HepG2 (cell line): ENCODE measurements around the gene ZNF844. TPM values are rescaled to one million over a fixed set of nuclear protein-coding genes. Genes with fewer than 3 reads are reported as not detected.

Source experiments
- ELF4 ChIP-seq: sonication (generic); formaldehyde crosslinking; IDR thresholded peaks from 2 replicates; pipeline ENCODE4 v1.5.0; 2020; ENCODE audit warnings: missing genetic modification reagents, mild to moderate bottlenecking, moderate library complexity, borderline replicate concordance
- FOXO1 ChIP-seq: sonication (generic); formaldehyde crosslinking; IDR thresholded peaks from 2 replicates; pipeline ENCODE4 v1.4.0; 2020; ENCODE audit warnings: missing genetic modification reagents
- GATA4 ChIP-seq: sonication (generic); IDR thresholded peaks from 2 replicates; pipeline ENCODE4 v1.6.1; 2016; ENCODE audit warnings: antibody characterized with exemption, low read depth, borderline replicate concordance
- HOXA9 ChIP-seq: sonication (generic); formaldehyde crosslinking; IDR thresholded peaks from 2 replicates; pipeline ENCODE4 v1.8.1; 2022; ENCODE audit warnings: missing genetic modification reagents, mild to moderate bottlenecking, moderate library complexity, borderline replicate concordance
- IRX3 ChIP-seq: sonication (generic); formaldehyde crosslinking; IDR thresholded peaks from 2 replicates; pipeline ENCODE4 v1.8.1; 2023; ENCODE audit warnings: mild to moderate bottlenecking, low read depth, missing genetic modification reagents, borderline replicate concordance
- MIER3 ChIP-seq: IDR thresholded peaks from 2 replicates; pipeline ENCODE4 v1.6.1; 2016; ENCODE audit warnings: missing compliant biosample characterization, borderline replicate concordance
- POGZ ChIP-seq: sonication (generic); formaldehyde crosslinking; IDR thresholded peaks from 2 replicates; pipeline ENCODE4 v1.4.0; 2020; ENCODE audit warnings: mild to moderate bottlenecking, missing genetic modification reagents
- SRY ChIP-seq: sonication (generic); formaldehyde crosslinking; IDR thresholded peaks from 2 replicates; pipeline ENCODE4 v1.8.0; 2022; ENCODE audit warnings: mild to moderate bottlenecking, missing genetic modification reagents
- ZFAT ChIP-seq: sonication (generic); formaldehyde crosslinking; conservative IDR thresholded peaks from 2 replicates; pipeline ENCODE4 v1.8.1; 2023; ENCODE audit warnings: missing genetic modification reagents, inconsistent platforms
- ZFP41 ChIP-seq: sonication (generic); formaldehyde crosslinking; IDR thresholded peaks from 2 replicates; pipeline ENCODE4 v1.4.0; 2020; ENCODE audit warnings: mild to moderate bottlenecking, missing genetic modification reagents, borderline replicate concordance
- ZNF354B ChIP-seq: sonication (generic); formaldehyde crosslinking; IDR thresholded peaks from 2 replicates; pipeline ENCODE4 v1.8.0; 2022; ENCODE audit warnings: mild to moderate bottlenecking, missing genetic modification reagents
- ZNF432 ChIP-seq: sonication (generic); formaldehyde crosslinking; IDR thresholded peaks from 2 replicates; pipeline ENCODE4 v1.5.0; 2020; ENCODE audit warnings: missing genetic modification reagents, mild to moderate bottlenecking, borderline replicate concordance
- ZNF619 ChIP-seq: sonication (generic); formaldehyde crosslinking; IDR thresholded peaks from 2 replicates; pipeline ENCODE4 v1.4.0; 2020; ENCODE audit warnings: mild to moderate bottlenecking, missing genetic modification reagents
- polyA plus RNA-seq, 8 experiments: library from polyadenylated mRNA; depleted of rRNA in 3 of 8; stranded (reverse) in 7 of 8; unstranded in 1 of 8; fragments of >200 nt; fragmentation: Illumina TruSeq in 4 of 8; extraction: Trizol in 4 of 8; gene quantifications; 2 replicates each; pipeline versions ENCODE4 v1.2.1 to v1.2.3, GENCODE V29; 2011 to 2016; ENCODE audit warnings: low read depth in 4 of 8, missing spikeins in 1 of 8, mixed read lengths in 1 of 8; ENCODE audit not compliant: insufficient read depth in 1 of 8
- total RNA-seq, 5 experiments: library from RNA; depleted of rRNA; stranded (reverse); fragments of >200 nt; fragmentation: Illumina TruSeq; extraction: Trizol; gene quantifications; 2 replicates each; pipeline ENCODE4 v1.2.3, GENCODE V29; 2016; ENCODE audit warnings: low read depth in 1 of 5
- TF ChIP-seq, protein P1 (sequence below): sonication (generic); formaldehyde crosslinking; IDR thresholded peaks from 2 replicates; pipeline ENCODE4 v1.4.0; 2020; ENCODE audit warnings: missing genetic modification reagents, borderline replicate concordance
- TF ChIP-seq, protein P2 (sequence below): sonication (generic); formaldehyde crosslinking; IDR thresholded peaks from 2 replicates; pipeline ENCODE4 v1.4.0; 2020; ENCODE audit warnings: missing genetic modification reagents
- TF ChIP-seq, protein P3 (sequence below): IDR thresholded peaks from 2 replicates; pipeline ENCODE4 v1.6.1; 2016; ENCODE audit warnings: missing compliant biosample characterization, missing genetic modification reagents, borderline replicate concordance
- TF ChIP-seq, protein P4 (sequence below): sonication (generic); formaldehyde crosslinking; IDR thresholded peaks from 2 replicates; pipeline ENCODE4 v1.5.1; 2020; ENCODE audit warnings: missing genetic modification reagents, mild to moderate bottlenecking, borderline replicate concordance
- TF ChIP-seq, protein P5 (sequence below), 2 experiments: IDR thresholded peaks; 2 replicates each; pipeline ENCODE4 v1.6.1; 2011 to 2012; ENCODE audit warnings: low read length in 2 of 2, borderline replicate concordance in 1 of 2, low read depth in 1 of 2, mild to moderate bottlenecking in 1 of 2, moderate library complexity in 1 of 2

Gene ZNF844
- total and polyA plus RNA-seq, 2 of the 13 experiments (the other 11 are each of a cell fraction or from before 2014, with no cell fraction given), result 1.0 to 3.2 TPM

DNA sequence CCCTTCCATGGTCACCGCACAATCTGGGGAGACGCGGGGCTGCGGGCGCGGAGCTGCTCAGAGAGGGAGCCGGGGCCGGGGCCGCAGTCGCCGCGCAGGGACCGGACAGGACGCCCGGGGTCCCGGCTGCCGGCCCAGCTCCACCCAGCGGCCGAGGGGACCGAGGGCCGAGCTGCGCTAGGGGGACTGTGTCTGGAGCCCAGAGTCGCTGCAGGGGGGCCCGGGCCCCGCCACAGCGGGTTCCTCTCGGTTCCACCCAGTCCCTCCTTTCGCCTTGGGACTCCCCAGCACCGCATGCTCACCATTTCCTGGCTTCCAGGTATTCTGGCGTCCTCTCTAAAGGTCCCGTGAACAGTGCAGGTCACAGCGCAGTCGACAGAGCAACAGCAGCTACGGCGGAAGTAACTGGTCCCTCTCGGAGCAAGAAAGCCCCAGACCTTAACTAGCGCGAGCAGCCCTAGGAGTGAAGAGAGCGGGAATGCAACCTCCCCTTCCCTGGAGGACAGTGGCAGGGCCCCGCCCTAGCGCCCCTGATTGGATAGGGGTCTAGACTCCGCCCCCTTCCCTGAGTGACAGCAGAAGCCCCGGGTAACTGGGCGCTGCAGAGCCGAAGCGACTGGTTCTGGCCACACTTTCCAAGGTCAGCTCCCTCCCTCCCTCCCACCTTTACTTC lies 11.9 kb upstream of the ZNF844 start, which contains the start of gene ZNF878 (continued):
- TF ChIP-seq ZNF432 (CRISPR knock-in tag) (peak; percentile 75; the same call in 1 of the 2 replicates), POGZ (peak; percentile 51), SRY (peak; percentile 91), ZFP41 (CRISPR knock-in tag) (no peak), ZNF354B (CRISPR knock-in tag) (no peak), HOXA9 (peak; percentile 60; the same call in 1 of the 2 replicates), IRX3 (CRISPR knock-in tag) (0 out of 2 replicates have a peak, but pooled peaks have one; percentile 10), FOXO1 (CRISPR knock-in tag) (peak; percentile 10; the same call in 1 of the 2 replicates), ZFAT (CRISPR knock-in tag) (no peak), GATA4 (peak; percentile 94), ZNF619 (CRISPR knock-in tag) (peak; percentile 83), ELF4 (CRISPR knock-in tag) (peak; percentile 80; the same call in 1 of the 2 replicates), MIER3 (CRISPR knock-in tag) (0 out of 2 replicates have a peak, but pooled peaks have one; percentile 47)
- TF ChIP-seq, protein P1, sequence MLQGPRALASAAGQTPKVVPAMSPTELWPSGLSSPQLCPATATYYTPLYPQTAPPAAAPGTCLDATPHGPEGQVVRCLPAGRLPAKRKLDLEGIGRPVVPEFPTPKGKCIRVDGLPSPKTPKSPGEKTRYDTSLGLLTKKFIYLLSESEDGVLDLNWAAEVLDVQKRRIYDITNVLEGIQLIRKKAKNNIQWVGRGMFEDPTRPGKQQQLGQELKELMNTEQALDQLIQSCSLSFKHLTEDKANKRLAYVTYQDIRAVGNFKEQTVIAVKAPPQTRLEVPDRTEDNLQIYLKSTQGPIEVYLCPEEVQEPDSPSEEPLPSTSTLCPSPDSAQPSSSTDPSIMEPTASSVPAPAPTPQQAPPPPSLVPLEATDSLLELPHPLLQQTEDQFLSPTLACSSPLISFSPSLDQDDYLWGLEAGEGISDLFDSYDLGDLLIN (CRISPR knock-in tag), result 0 out of 2 replicates have a peak, but pooled peaks have one; percentile 14
- TF ChIP-seq, protein P2, sequence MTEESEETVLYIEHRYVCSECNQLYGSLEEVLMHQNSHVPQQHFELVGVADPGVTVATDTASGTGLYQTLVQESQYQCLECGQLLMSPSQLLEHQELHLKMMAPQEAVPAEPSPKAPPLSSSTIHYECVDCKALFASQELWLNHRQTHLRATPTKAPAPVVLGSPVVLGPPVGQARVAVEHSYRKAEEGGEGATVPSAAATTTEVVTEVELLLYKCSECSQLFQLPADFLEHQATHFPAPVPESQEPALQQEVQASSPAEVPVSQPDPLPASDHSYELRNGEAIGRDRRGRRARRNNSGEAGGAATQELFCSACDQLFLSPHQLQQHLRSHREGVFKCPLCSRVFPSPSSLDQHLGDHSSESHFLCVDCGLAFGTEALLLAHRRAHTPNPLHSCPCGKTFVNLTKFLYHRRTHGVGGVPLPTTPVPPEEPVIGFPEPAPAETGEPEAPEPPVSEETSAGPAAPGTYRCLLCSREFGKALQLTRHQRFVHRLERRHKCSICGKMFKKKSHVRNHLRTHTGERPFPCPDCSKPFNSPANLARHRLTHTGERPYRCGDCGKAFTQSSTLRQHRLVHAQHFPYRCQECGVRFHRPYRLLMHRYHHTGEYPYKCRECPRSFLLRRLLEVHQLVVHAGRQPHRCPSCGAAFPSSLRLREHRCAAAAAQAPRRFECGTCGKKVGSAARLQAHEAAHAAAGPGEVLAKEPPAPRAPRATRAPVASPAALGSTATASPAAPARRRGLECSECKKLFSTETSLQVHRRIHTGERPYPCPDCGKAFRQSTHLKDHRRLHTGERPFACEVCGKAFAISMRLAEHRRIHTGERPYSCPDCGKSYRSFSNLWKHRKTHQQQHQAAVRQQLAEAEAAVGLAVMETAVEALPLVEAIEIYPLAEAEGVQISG (CRISPR knock-in tag), result peak; percentile 86
- TF ChIP-seq, protein P3, sequence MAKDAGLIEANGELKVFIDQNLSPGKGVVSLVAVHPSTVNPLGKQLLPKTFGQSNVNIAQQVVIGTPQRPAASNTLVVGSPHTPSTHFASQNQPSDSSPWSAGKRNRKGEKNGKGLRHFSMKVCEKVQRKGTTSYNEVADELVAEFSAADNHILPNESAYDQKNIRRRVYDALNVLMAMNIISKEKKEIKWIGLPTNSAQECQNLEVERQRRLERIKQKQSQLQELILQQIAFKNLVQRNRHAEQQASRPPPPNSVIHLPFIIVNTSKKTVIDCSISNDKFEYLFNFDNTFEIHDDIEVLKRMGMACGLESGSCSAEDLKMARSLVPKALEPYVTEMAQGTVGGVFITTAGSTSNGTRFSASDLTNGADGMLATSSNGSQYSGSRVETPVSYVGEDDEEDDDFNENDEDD (CRISPR knock-in tag), result peak; percentile 93
- TF ChIP-seq, protein P4, sequence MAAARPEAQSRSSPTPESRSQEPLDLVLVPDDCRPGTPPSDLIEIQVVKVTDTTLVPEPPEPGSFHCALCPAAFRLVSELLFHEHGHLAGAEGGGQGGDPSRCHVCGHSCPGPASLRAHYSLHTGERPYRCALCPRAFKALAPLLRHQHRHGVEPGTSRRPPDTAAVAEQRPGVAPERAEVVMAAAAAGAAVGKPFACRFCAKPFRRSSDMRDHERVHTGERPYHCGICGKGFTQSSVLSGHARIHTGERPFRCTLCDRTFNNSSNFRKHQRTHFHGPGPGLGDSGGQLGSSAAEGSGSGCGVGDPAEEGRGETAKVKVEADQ (CRISPR knock-in tag), result no peak
- TF ChIP-seq, protein P5, sequence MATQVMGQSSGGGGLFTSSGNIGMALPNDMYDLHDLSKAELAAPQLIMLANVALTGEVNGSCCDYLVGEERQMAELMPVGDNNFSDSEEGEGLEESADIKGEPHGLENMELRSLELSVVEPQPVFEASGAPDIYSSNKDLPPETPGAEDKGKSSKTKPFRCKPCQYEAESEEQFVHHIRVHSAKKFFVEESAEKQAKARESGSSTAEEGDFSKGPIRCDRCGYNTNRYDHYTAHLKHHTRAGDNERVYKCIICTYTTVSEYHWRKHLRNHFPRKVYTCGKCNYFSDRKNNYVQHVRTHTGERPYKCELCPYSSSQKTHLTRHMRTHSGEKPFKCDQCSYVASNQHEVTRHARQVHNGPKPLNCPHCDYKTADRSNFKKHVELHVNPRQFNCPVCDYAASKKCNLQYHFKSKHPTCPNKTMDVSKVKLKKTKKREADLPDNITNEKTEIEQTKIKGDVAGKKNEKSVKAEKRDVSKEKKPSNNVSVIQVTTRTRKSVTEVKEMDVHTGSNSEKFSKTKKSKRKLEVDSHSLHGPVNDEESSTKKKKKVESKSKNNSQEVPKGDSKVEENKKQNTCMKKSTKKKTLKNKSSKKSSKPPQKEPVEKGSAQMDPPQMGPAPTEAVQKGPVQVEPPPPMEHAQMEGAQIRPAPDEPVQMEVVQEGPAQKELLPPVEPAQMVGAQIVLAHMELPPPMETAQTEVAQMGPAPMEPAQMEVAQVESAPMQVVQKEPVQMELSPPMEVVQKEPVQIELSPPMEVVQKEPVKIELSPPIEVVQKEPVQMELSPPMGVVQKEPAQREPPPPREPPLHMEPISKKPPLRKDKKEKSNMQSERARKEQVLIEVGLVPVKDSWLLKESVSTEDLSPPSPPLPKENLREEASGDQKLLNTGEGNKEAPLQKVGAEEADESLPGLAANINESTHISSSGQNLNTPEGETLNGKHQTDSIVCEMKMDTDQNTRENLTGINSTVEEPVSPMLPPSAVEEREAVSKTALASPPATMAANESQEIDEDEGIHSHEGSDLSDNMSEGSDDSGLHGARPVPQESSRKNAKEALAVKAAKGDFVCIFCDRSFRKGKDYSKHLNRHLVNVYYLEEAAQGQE (IDR thresholded peaks at IDR 0.05; ENCODE audit: borderline replicate concordance in 1 of 2, low read depth in 1 of 2, low read length in 2 of 2), result peak in 1 of 2 experiments; percentile 82; a peak in 2 of 4 replicates
